Mesothelial cell of epicardium (in vitro differentiated cells): ENCODE results near the gene FBXW5. TPM values are rescaled to one million over a fixed set of nuclear protein-coding genes. Genes with fewer than 3 reads are reported as not detected.

ENCODE experiments used
- DNase-seq, 2 experiments: peaks; one replicate each; pipeline ENCODE4 v3.0.0; 2021; ENCODE audit warnings: low spot score in 2 of 2; ENCODE audit not compliant: unreplicated experiment in 2 of 2
- H3K27ac Mint-ChIP-seq: 2 replicates; pipeline ENCODE4 v1.8.0; 2021; ENCODE audit warnings: mixed read lengths
- H3K27me3 Mint-ChIP-seq: 2 replicates; pipeline ENCODE4 v1.8.0; 2021; ENCODE audit warnings: low read depth, mixed read lengths
- H3K36me3 Mint-ChIP-seq: 2 replicates; pipeline ENCODE4 v1.8.0; 2021; ENCODE audit warnings: mixed read lengths
- H3K4me1 Mint-ChIP-seq: 2 replicates; pipeline ENCODE4 v1.8.0; 2021; ENCODE audit warnings: mixed read lengths
- H3K4me3 Mint-ChIP-seq: 2 replicates; pipeline ENCODE4 v1.8.0; 2021; ENCODE audit warnings: mild to moderate bottlenecking, moderate library complexity, mixed read lengths
- H3K9me3 Mint-ChIP-seq: 2 replicates; pipeline ENCODE4 v1.8.0; 2021; ENCODE audit warnings: mixed read lengths
- total RNA-seq: library from RNA; stranded (reverse); gene quantifications from 3 replicates; pipeline ENCODE4 v1.2.1, GENCODE V29; 2021
- TF ChIP-seq, protein P1 (sequence below): fragments of 200-600 bp; sonication (generic); IDR thresholded peaks from one replicate; pipeline ENCODE4 v1.5.0; 2021; ENCODE audit warnings: antibody characterized with exemption; ENCODE audit not compliant: unreplicated experiment

Gene FBXW5
- total RNA-seq, 1 donor from 2014 or later: 58.9 TPM

DNA sequence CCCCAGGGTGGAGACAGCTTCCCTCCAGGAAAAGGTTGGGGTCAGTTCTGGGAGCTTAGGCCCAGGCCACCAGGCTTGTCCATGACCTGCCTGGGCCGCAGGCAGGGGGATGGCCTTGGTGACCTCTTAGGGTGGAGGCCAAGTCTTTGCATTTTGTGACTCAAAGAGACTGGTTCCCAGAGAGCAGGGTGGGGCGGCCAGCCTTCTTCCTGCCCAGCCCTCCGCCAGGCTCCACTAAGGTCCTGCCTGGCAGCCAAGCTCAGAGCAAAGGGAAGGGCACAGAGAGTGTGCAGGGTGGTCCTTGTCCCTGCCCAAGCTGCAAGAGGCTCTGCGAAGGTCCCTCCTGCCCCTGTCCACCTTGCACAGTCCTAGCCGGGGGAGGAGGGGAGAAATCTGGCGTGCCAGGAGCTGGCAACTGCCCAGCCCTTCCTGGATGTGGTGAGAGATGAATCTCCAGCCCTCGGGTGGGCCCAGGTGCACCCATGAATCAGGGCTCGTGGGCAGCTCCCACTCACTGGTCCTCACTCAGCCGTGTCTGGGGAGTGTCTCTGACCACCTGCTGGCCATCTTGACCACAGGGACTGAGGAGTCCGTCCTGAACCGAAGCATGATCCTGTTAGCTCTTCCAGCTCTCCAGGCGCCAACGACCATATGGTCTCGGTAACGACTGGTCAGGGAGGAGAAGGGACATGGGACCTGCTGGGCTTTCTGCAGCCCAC lies 30.4 kb upstream of the FBXW5 start:
- H3K27me3 Mint-ChIP-seq: peaks cover 10% of the 10 kb centered on the region
- TF ChIP-seq, protein P1, sequence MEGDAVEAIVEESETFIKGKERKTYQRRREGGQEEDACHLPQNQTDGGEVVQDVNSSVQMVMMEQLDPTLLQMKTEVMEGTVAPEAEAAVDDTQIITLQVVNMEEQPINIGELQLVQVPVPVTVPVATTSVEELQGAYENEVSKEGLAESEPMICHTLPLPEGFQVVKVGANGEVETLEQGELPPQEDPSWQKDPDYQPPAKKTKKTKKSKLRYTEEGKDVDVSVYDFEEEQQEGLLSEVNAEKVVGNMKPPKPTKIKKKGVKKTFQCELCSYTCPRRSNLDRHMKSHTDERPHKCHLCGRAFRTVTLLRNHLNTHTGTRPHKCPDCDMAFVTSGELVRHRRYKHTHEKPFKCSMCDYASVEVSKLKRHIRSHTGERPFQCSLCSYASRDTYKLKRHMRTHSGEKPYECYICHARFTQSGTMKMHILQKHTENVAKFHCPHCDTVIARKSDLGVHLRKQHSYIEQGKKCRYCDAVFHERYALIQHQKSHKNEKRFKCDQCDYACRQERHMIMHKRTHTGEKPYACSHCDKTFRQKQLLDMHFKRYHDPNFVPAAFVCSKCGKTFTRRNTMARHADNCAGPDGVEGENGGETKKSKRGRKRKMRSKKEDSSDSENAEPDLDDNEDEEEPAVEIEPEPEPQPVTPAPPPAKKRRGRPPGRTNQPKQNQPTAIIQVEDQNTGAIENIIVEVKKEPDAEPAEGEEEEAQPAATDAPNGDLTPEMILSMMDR: no peak
- H3K4me1 Mint-ChIP-seq: peaks cover 4% of the 10 kb centered on the region
- H3K4me3 Mint-ChIP-seq: no peak overlapping the region
- no peaks in the 10 kb centered on the region for H3K9me3 Mint-ChIP-seq
- DNase-seq: no peak
- no peak overlapping the region for H3K27ac Mint-ChIP-seq
- no peaks in the 10 kb centered on the region for H3K36me3 Mint-ChIP-seq

DNA sequence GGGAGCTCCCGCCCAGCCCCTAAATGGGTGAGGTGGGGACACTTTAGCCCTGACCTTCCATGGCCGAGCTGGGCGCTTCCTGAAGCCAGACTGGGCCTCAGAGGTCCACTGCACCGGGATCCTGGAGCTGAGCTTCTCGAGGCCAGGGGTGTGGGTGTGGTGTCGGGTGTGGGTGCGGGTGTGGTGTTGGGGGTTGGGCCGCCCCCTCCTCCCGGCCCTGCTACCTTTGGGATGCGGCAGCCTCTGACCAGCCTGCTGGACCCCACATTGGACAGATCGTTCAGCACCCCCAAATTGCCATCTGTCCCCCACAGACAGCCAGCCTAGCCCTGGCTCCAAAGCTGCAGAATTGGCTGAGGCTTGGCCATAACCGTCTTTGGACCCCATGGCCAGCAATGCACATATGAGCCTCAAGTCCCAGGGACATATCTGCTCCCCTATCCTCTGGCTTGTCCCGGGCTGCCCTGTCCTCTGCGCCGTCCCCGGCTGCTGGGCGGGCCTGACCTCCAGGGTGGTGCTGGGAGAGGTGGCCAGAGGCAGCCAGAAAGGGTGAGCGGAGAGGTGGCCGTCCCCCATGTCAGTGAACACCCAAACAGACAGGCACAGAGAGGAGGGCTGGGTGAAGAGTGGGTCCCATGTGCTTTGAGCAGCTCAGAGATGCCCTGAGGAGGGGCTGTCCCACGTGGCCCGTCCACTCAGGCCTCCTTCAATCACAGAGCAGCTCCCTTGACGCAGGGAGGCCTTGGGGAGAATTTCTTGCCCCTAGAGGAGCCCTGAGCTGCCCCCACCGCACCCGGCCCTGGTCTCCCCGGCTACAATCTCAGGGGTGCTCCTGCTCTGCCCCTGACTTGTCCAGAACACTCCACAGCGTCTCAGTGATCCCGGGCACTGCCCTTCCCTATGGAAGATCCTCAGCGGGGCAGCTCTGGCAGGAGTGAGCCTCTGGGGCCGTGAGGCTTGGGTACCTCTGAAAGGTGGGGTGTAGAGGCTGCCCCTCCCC lies 29.4 kb upstream of the FBXW5 start:
- H3K27me3 Mint-ChIP-seq: peaks cover 10% of the 10 kb centered on the region
- H3K9me3 Mint-ChIP-seq: no peaks in the 10 kb centered on the region
- no peaks in the 10 kb centered on the region for H3K36me3 Mint-ChIP-seq
- DNase-seq: no peak
- TF ChIP-seq, protein P1: no peak
- H3K4me1 Mint-ChIP-seq: peaks cover 5% of the 10 kb centered on the region
- H3K27ac Mint-ChIP-seq: no peak overlapping the region
- no peak overlapping the region for H3K4me3 Mint-ChIP-seq

DNA sequence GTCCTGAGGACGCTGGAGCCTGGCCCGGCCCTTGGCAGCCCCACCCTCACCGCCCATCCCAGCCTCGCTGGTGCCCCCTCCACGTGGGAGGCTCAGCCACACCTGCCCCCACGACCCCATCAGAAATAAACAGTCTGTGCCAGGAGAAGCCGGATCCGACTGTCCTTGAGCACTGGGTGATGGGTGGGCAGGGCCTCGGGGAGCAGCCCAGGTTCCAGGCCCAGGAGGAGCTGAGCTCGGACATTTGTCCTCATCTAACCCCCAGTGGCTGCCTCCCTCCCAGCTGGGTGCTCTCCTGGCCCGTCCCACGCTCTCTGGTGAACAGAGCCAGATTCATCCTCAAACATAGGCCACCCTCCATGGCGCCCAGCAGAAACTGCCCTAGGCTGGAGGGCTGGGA lies 28.2 kb upstream of the FBXW5 start:
- TF ChIP-seq, protein P1: no peak
- no peaks in the 10 kb centered on the region for H3K9me3 Mint-ChIP-seq
- no peak overlapping the region for H3K27ac Mint-ChIP-seq
- peaks cover 10% of the 10 kb centered on the region for H3K27me3 Mint-ChIP-seq
- H3K36me3 Mint-ChIP-seq: no peaks in the 10 kb centered on the region
- no peak overlapping the region for H3K4me3 Mint-ChIP-seq
- DNase-seq: no peak
- H3K4me1 Mint-ChIP-seq: peaks cover 5% of the 10 kb centered on the region

DNA sequence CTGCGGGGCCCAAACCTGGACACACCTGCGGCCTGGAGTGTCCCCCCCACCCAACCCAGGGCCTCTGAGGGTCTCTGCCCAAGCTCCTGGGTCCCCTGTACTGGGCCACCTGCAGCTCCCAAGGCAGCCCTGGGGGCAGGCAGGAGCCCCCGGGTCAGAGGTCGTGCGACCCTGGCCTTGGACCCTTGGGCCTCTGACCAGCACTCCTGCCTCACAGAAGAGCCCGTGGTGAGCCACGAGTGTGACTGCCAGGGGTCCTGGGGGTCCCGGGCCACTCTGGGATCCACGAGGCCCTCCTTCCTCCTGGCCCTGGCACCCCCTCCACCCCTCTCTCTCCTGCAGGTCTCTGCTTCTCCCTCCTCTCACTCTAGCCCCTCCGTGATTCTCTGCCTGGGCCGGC lies 27.8 kb upstream of the FBXW5 start:
- H3K4me3 Mint-ChIP-seq: no peak overlapping the region
- peaks cover 3% of the 10 kb centered on the region for H3K4me1 Mint-ChIP-seq
- TF ChIP-seq, protein P1: no peak
- H3K27ac Mint-ChIP-seq: no peak overlapping the region
- no peaks in the 10 kb centered on the region for H3K9me3 Mint-ChIP-seq
- DNase-seq: no peak
- no peaks in the 10 kb centered on the region for H3K36me3 Mint-ChIP-seq
- peaks cover 8% of the 10 kb centered on the region for H3K27me3 Mint-ChIP-seq

DNA sequence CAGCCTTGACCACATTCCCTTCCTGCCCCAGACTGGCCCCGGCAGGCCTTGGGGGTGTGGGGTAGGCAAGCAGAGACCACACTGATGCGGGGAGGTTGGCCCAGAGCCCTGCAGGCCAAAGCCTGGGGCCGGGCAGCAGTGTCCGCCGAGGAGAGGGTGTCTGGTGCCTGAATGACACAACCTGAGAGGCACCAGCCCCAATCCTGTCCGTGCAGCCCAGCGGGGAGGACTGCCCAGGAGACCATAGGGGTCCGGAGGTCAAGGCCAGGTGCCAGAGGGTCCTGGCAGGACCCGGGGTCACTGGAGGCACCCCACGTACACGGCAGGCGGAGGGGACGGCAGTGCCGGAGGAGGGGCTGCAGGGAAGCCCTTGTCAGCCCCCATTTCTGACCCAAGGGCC lies 27.2 kb upstream of the FBXW5 start:
- H3K27ac Mint-ChIP-seq: no peak overlapping the region
- TF ChIP-seq, protein P1: no peak
- peaks cover 3% of the 10 kb centered on the region for H3K4me1 Mint-ChIP-seq
- no peaks in the 10 kb centered on the region for H3K36me3 Mint-ChIP-seq
- no peak overlapping the region for H3K4me3 Mint-ChIP-seq
- DNase-seq: no peak
- peaks cover 6% of the 10 kb centered on the region for H3K27me3 Mint-ChIP-seq
- no peaks in the 10 kb centered on the region for H3K9me3 Mint-ChIP-seq
